Muscle of back (tissue), 13 donors: ENCODE measurements around the gene KDM5B. TPM values are rescaled to one million over a fixed set of nuclear protein-coding genes. Genes with fewer than 3 reads are reported as not detected.
"Not testable (repeated sequence)": the region's sequence is repeated elsewhere in the genome, so short reads cannot be mapped to it uniquely, and the experiment has no call there.

Experiments used
- DNase-seq, 3 donors: peaks; one replicate each; pipeline versions ENCODE4 v3.0.0 to v3.0.0-alpha.2; 2013
- long read RNA-seq, 9 donors: transcript quantifications; one replicate each; lab custom pipeline, GENCODE V29; 2026
- polyA plus RNA-seq, 10 donors: library from polyadenylated mRNA; unstranded; fragments of 120-200 nt; gene quantifications; one replicate each; pipeline ENCODE4 v1.2.1, GENCODE V29; 2013; ENCODE audit not compliant: insufficient read length in 10 of 10

KDM5B gene
- polyA plus RNA-seq = 10 to 100 TPM; 41.8 to 55.4 (median 45.2) TPM
- long read RNA-seq, donor 1, full-length matches to known transcripts = 10 of 15 reads
- long read RNA-seq, donor 1, partial matches to known transcripts = 5 of 15 reads
- long read RNA-seq, donor 1, other reads (novel, unspliced or antisense) = 0 of 15 reads
- long read RNA-seq, donor 2, full-length matches to known transcripts = 9 of 9 reads
- long read RNA-seq, donor 2, partial matches to known transcripts = 0 of 9 reads
- long read RNA-seq, donor 2, other reads (novel, unspliced or antisense) = 0 of 9 reads
- long read RNA-seq, donor 3 = 0 reads
- long read RNA-seq, donor 4, transcript KDM5B-229 (1 exons, 3,141 nt) = major isoform, 5 of 11 reads
- long read RNA-seq, donor 4, transcript KDM5B-224 (5 exons, 3,691 nt) = major isoform, 5 of 11 reads
- long read RNA-seq, donor 4, partial matches to known transcripts = 0 of 11 reads
- long read RNA-seq, donor 4, other reads (novel, unspliced or antisense) = 0 of 11 reads
- long read RNA-seq, donor 5, transcript KDM5B-229 (1 exons, 3,141 nt) = major isoform, 7 of 14 reads
- long read RNA-seq, donor 5, partial matches to known transcripts = 0 of 14 reads
- long read RNA-seq, donor 5, other reads (novel, unspliced or antisense) = 0 of 14 reads
- long read RNA-seq, donor 6, transcript KDM5B-229 (1 exons, 3,141 nt) = major isoform, 8 of 13 reads
- long read RNA-seq, donor 6, partial matches to known transcripts = 0 of 13 reads
- long read RNA-seq, donor 6, other reads (novel, unspliced or antisense) = 0 of 13 reads
- long read RNA-seq, donor 7, full-length matches to known transcripts = 15 of 15 reads
- long read RNA-seq, donor 7, partial matches to known transcripts = 0 of 15 reads
- long read RNA-seq, donor 7, other reads (novel, unspliced or antisense) = 0 of 15 reads
- long read RNA-seq, donor 8, transcript KDM5B-229 (1 exons, 3,141 nt) = major isoform, 6 of 13 reads
- long read RNA-seq, donor 8, partial matches to known transcripts = 0 of 13 reads
- long read RNA-seq, donor 8, other reads (novel, unspliced or antisense) = 0 of 13 reads
- long read RNA-seq, donor 9, partial matches to known transcripts = 0 of 1 reads
- long read RNA-seq, donor 9, other reads (novel, unspliced or antisense) = 0 of 1 reads

- DNase-seq = peak; percentile 73 to 90 (median 89)
These were observed at the start of gene KDM5B for GRCh38 chr1:202807926-202808757. Gene KDM5B (minus strand): TSS chr1:202808421. CDS start chr1:202808305, 116 bp downstream.

DNA sequence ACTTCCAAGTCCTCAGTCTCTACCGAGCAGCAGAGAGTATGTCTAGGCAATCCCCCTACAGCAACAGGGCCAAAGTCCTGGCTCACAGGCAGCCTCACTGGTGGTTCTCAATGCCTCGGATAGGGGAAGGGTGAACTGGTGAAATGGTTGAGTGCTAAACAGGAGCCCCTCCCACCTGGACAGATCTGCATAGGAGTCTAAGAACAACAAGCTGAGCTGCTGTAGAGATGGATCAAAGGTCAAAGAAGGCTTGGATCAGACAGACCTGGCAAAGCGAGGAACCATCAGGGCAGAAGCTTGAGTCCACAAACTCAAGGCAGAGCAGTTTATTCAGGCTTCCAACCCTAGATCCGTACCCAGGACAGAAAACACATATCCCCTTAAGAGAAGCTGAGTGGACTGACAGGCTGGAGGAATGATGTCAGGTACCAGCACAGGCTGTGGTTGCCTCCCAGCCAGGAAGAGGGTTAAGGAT is 49.0 kb upstream of the KDM5B start:
- no peak for DNase-seq

DNA sequence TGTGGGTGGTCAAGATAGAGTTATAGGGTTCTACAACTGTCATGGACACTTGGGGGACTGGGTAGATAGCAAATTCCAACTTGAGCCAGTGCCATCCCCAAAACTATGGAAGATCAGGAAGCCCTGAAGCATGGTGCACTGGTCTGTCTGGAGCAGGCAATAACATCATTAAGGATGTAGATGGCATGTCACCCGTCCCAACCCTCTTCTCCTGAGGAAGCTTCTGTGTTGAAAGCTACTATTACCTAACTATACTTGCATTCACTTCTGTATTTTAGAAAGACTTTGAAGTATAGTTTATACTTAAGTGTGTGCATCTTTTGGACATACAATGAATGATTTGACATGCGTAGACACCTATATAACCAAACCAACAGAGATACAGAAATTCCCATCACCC is 47.8 kb upstream of the KDM5B start:
- no peak for DNase-seq

GRCh38 chr1:202854787-202855186 is 46.6 kb upstream of the KDM5B start:
- no peak for DNase-seq

DNA sequence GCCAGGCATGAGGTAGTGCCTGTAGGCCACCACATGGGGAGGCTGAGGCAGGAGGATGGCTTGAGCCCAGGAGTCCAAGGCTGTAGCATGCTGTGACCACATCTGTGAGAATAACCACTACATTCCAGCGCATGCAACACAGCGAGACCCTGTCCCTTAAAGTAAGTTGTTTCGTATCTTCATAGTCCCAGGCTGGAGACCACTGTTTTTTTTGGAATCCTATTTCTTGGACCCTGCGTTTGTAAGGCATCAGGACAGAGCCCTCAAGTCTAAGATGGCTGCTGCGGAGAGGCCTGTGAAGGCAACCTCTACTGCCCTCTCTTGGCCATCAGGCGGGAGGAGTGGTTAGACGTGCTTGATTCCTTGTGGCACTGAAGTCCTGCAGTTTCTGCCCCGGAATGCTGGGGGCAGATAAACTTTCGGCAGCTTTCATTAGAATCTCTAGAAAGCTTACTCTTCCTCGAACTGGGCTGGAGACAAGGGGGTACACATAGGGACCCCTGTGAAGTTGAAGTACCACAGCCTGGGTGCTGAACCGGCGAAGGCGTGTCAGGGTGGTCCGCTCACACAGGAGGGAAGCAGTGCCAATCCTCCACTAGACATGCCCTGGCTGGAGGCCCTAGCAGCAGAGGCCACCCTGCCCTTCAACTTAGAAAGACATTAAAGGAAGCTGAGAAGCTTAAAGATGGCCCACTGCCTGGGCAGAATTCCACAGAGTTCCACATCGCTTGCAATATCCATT is 44.1 kb upstream of the KDM5B start:
- DNase-seq = peak in 2 of 3 donors; percentile 7 to 32

GRCh38 chr1:202850593-202851362 is 42.6 kb upstream of the KDM5B start:
- peak in 1 of 3 donors; percentile 27 for DNase-seq

DNA sequence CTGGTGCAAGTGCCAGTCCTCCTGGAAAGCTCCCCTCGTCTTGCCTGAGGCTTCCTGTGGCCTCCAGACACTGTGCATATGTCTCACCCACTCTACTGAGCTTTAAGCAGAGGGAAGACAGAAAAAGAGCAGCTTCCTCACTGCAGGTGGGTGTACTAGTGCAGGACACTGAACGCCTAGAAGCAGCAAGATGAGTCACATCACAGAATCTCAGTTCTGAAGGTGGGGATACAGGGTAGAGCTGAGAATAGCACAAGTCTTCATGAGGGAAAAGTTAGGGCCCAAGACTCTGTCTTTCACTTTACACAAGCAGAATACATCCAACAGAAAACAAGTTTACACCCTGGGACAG is 39.9 kb upstream of the KDM5B start:
- no peak for DNase-seq

- DNase-seq = no peak
These were observed 36.7 kb upstream of the KDM5B start for GRCh38 chr1:202844935-202845334.

GRCh38 chr1:202844259-202844658 is 36.0 kb upstream of the KDM5B start:
- no peak for DNase-seq

- DNase-seq = no peak
These were observed 34.9 kb upstream of the KDM5B start for GRCh38 chr1:202843081-202843480.

DNA sequence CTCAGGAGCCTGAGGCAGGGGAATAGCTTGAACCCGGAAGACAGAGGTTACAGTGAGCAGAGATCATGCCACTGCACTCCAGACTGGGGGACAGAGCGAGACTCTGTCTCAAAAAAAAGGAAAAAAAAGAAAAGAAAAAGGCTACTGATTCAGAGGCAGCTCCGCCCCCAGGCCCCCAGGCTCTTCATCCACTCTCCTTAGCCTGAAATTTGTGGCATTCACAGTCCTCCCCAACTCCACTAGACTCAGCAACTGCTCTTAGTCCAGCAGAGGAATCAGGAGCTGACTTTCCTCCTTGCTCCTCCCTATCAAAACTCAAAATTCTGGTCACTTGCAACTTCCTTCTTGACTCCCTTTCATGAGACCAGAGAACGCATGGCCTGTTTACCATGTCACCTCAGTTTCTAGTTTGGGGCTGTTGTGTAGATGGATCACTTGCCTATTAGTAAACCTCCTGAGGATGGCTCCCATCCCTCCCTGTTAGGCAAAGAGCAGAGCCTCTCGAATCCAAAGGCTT is 29.6 kb upstream of the KDM5B start:
- DNase-seq = no peak

GRCh38 chr1:202836623-202837403 is 28.6 kb upstream of the KDM5B start:
- DNase-seq = no peak

- no peak for DNase-seq
These were observed 27.4 kb upstream of the KDM5B start for GRCh38 chr1:202835548-202836072.

- DNase-seq = no peak
These were observed 26.7 kb upstream of the KDM5B start for GRCh38 chr1:202834771-202835547.

GRCh38 chr1:202831906-202832305 is 23.7 kb upstream of the KDM5B start:
- DNase-seq = no peak

DNA sequence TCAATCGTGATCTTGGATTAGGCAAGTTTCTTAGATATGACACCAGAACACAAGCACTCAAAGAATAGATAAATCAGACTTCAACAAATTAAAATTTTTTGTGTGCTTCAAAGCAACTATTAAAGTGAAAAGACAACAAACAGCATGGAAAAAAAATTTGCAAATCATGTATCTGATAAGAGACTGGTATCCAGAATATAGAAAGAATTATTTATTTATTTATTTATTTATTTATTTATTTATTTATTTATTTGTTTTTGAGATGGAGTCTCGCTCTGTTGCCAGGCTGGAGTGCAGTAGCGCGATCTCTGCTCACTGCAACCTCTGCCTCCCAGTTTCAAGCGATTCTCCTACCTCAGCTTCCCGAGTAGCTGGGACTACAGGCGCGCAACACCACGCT is 21.0 kb upstream of the KDM5B start:
- not testable (repeated sequence) for DNase-seq

- DNase-seq = no peak
These were observed 17.5 kb upstream of the KDM5B start for GRCh38 chr1:202825748-202826147.
